Inferior parietal cortex (tissue), 1 donor: ENCODE results near the gene ABCC10.
"Not testable (repeated sequence)": the region's sequence is repeated elsewhere in the genome, so short reads cannot be mapped to it uniquely, and the experiment has no call there.

Experiments
- DNase-seq: peaks from one replicate; pipeline ENCODE4 v3.0.0-alpha.2; 2016; ENCODE audit errors: extremely low spot score

ABCC10 gene, protein sequence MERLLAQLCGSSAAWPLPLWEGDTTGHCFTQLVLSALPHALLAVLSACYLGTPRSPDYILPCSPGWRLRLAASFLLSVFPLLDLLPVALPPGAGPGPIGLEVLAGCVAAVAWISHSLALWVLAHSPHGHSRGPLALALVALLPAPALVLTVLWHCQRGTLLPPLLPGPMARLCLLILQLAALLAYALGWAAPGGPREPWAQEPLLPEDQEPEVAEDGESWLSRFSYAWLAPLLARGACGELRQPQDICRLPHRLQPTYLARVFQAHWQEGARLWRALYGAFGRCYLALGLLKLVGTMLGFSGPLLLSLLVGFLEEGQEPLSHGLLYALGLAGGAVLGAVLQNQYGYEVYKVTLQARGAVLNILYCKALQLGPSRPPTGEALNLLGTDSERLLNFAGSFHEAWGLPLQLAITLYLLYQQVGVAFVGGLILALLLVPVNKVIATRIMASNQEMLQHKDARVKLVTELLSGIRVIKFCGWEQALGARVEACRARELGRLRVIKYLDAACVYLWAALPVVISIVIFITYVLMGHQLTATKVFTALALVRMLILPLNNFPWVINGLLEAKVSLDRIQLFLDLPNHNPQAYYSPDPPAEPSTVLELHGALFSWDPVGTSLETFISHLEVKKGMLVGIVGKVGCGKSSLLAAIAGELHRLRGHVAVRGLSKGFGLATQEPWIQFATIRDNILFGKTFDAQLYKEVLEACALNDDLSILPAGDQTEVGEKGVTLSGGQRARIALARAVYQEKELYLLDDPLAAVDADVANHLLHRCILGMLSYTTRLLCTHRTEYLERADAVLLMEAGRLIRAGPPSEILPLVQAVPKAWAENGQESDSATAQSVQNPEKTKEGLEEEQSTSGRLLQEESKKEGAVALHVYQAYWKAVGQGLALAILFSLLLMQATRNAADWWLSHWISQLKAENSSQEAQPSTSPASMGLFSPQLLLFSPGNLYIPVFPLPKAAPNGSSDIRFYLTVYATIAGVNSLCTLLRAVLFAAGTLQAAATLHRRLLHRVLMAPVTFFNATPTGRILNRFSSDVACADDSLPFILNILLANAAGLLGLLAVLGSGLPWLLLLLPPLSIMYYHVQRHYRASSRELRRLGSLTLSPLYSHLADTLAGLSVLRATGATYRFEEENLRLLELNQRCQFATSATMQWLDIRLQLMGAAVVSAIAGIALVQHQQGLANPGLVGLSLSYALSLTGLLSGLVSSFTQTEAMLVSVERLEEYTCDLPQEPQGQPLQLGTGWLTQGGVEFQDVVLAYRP (N-terminal part only)

DNA sequence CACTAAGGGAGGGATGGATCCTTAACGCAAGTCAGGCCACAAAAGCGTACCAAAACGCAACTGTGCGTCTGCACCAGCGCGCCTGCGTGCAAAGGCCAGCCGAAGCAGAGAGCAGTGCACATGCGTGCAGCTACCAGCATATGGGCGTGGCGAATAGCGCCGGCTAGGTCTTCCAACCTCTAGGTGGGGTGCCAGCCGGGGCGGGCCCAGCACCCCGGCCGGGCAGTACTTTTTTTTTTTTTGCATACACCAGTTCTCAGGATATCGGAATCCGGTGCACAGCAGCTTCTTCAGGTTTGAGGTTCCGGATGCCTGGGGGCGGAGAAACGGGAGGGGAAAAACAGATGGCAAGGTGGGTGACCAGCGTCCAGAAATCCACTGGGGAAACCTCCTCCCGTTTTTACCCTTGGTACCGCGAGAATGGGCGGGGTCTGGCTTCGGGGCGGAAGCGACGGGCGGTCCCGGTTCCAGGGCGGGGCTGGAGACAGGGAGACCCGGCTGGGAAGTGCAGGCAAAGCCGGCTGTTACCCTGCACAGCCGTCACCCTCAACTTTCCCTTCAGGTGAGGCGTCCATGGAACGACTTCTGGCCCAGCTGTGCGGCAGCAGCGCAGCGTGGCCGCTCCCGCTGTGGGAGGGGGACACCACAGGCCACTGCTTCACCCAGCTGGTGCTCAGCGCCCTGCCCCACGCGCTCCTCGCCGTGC is at the start of gene ABCC10:
Gene ABCC10, plus strand, starts transcription at position 136 of the 706 bp plus-strand sequence. Its CDS starts 438 bp downstream, at position 574.
- peak; percentile 96 for DNase-seq

DNA sequence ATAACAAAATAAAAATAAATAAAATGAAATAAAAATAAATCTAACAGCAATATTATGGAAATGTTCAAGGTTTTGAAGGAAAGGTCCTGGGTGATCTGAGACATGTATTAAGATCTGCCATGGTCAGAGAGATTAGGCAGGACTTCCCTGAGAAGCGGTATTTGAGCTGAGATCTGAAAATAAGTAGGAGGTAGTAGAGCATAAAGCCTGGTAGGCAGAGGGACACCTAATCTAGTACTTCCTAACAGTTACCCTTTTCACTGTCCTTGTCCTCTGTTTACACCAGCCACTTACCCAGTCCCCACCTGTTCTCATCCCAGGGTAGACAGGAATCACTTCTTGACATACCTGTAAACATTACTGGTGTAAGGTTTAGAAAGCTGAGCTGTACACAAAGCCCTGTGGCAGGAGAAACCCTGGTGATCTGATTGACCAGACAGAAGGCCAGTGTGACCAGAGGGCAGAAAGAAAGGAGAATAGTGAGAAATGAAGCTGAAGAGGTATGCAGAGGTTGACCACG is 49.6 kb upstream of the ABCC10 start:
- DNase-seq = no peak

DNA sequence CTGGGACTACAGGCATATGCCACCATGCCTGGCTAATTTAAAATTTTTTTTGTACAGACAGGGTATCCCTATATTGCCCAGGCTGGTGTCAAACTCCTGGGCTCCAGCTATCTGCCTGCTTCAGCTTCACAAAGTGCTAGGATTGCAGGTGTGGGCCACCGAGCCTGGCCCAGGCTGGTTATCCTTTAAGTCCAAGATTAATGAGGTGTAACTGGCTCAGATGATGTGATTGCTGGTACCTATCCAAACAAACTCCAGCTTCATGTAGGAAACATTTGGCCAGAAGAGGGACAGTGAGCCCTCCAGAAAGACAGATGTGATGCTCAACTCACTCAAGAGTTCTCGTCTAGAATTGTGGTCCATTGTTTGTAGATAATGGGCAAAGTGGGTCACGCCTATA is 48.7 kb upstream of the ABCC10 start:
- no peak for DNase-seq

DNA sequence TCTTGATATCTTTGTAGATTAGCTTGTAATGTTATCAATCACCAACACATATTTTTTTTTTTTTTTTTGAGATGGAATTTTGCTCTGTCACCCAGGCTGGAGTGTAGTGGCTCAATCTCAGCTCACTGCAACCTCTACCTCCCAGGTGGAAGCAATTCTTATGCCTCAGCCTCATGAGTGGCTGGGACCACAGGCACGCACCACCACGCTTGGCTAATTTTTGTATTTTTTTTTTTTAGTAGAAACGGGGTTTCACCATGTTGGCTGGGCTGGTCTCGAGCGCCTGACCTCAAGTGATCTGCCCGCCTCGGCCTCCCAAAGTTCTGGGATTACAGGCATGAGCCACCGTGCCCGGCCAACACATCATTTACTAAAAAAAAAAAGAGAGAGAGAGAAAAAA is 46.5 kb upstream of the ABCC10 start:
- not testable (repeated sequence) for DNase-seq

DNA sequence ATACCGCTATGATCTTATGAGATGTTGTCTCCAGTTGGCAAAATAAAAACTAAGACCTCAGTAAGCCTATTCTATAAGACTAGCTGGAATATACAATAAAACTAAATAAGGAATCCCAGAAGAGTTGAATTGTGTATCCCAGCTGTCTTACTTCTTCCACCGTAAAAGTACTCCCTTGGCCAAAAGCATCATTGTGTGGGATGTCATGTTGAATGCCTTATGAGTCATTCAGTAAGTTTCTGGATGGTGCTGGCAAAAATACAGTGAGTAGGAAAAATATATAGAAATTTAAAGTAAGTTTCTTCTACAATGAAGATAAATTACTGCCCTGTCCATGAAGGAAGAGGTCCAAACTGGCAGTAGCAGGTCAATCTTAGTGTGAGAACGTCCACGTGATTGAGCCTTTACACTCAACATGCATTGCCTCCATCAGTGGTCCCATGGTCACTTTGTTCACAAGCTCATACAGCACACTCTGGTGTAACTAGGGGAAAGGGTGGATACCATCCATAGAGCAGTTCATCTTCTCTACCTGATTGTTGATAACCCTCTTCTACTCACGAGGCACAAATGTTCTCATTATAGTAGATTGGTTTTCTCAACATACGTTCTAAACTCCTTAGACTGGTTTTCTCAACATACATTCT is 44.2 kb upstream of the ABCC10 start:
- DNase-seq = peak; percentile 47

DNA sequence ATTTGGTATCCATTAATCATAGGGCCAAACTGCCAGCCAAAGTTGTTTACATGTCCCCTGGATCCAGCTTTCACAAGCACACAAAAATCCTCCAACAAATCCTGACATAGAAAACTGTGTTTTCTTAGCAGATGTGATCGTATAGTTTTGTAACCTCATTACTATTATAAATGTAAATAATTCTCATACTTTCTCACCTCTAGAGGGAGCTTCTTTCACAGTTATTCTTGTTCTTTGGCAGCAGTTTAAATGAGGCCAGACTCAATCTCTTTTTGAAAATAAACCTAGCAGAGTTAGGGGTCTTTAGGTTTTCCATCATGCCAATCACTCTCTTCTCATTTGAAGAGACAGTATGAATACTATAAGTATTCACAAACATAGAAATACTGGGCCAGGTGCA is 40.8 kb upstream of the ABCC10 start:
- peak; percentile 78 for DNase-seq

DNA sequence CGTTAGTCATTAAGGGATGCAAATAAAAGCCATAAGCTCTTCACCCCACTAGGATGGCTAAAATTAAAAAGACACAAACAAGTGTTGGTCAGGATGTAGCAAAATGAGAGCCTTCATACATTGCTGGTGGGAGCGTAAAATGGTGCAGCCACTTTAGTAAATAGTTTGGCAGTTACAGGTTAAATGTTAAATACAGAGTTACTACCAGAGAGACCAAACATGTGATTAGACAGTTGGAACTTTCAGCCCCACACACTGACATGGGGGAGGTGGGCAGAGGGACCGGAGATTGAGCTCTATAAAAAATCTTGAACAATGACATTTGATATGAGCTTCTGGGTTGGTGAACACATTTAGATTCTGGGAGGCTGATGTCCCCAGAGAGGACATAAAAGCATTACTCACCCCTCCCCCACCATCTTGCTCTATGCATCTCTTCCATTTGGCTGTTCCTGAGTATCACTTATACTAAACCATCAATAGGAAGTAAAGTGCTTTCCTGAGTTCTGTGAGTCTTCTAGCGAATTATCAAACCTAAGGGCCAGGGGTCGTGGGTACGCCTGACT is 37.5 kb upstream of the ABCC10 start:
- DNase-seq = no peak

DNA sequence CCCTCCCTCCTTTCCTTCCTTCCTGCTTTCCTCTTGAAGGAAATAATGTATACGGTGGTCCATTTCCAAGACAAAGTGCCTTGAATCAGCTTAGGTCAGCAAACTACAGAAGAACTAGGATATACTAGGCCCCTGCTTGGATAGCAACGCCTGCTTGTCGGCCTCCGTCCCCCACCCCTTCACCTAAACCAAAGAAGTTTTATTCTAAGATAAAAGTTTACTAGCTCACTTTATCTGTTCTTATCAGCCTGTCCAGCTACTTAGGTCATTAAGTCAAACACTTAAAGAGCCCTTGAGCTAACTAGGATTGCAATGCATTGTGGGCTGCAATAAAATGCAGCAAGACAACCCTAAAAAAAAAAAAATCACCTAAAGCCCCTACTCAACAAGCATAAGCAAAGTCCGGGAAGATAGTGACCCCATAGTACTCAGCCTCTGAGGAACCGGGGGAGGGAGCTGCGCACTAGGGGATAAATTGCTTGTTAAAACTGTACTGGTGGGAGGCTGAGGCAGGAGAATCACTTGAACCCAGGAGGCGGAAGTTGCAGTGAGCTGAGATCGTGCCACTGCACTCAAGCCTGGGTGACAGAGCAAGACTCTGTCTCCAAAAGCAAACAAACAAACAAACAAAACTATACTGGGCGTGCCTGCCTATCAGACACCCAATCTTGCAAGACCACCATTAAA is 36.4 kb upstream of the ABCC10 start:
- DNase-seq = not testable (repeated sequence)

DNA sequence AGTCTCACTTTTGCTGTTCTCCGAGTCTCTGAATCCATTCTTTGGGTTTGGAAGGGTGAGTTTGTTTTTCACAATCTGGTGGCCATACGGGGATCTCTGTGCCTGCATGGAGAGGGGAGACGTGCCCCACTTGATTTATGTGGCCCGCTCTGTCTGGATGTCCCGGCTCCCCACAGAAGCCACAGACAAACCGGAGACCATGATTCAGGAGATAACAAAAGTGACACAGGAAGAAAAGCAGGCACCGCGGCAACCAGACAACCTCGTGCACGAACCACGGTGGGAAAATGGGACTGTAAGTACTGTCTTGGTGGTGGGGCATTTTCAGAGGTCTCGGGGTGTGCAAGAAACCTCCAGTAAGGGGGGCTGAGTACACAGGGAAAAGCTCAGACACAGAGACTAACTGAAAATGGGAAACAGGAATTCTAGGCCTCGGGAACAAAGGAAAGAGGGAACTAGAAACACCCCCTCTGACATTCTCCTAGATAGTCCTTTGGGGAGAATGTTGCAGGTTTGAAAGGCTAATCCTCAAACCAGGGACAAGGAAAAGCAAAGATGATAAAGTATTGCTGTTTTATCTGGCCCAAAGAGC is 35.8 kb upstream of the ABCC10 start:
- DNase-seq = no peak

DNA sequence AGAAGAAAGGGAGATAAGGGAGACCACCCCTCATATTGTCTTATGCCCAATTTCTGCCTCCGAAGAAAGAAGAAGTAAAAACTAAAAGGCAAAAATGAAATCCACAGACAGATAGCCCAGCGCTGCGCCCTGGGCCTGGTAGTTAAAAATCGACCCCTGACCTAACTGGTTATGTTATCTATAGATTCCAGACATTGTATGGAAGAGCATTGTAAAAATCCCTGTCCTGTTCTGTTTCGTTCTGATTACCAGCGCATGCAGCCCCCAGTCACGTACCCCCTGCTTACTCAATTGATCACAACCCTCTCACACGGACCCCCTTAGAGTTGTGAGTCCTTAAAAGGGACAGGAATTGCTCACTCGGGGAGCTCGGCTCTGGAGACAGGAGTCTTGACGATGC is 34.2 kb upstream of the ABCC10 start:
- not testable (repeated sequence) for DNase-seq

DNA sequence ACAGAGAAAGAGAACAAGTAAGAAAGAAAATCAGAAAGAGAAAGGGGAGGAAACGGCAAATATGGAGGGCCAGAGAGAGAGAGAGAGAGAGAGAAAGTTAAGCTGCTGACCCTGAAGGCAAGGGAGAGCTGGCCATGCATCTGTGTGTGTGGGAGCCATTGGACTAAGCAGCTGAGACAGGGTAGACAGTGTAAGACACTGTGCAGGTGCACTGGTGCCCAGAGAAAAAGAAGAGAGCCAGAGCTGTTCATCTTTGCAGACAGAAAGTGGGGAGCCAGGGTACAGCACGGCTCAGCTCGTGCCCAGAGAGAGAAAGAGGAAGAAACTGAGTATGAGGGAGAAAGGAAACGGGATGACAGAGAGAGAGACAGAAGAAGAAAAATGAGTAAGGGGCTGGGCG is 33.7 kb upstream of the ABCC10 start:
- DNase-seq = no peak

DNA sequence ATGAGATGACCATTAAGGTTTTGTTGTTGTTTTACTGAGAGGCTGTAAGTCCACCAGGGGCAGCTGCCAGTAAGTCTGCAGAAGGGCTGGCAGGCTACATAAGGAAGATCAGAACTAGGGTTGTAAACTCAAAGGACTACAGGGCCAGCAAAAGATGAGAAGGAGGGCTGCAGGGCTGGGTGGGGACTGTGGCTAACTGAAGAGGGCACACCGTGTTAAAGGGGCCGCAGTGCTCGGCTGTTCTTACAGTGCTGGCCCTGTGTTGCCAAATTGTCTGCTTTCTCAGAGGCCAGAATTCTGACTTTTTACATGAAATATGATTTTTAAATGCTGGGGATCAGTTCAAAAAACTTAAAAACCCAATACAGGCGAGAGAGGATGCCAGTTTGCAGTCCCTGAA is 32.4 kb upstream of the ABCC10 start:
- no peak for DNase-seq

DNA sequence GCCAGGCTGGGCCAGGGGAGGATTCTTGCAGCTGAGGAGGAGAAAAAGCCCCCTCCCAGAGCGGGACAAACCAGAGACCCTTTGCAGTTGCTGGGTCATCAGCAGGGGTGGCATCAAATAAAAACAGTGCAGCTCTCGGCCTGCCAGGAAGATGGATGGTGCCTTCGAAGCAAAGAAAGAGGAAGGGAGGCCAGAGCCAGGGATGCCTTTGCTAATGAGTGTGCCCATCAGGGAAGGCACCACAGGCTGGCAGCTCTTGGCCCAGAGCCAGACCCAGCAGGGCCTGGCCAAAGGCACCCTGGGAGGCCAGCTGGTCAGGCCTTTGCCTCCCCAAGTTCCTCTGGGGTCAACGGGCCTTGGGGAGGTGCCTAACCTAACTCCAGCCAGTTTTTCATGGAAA is 31.6 kb upstream of the ABCC10 start:
- DNase-seq = no peak

DNA sequence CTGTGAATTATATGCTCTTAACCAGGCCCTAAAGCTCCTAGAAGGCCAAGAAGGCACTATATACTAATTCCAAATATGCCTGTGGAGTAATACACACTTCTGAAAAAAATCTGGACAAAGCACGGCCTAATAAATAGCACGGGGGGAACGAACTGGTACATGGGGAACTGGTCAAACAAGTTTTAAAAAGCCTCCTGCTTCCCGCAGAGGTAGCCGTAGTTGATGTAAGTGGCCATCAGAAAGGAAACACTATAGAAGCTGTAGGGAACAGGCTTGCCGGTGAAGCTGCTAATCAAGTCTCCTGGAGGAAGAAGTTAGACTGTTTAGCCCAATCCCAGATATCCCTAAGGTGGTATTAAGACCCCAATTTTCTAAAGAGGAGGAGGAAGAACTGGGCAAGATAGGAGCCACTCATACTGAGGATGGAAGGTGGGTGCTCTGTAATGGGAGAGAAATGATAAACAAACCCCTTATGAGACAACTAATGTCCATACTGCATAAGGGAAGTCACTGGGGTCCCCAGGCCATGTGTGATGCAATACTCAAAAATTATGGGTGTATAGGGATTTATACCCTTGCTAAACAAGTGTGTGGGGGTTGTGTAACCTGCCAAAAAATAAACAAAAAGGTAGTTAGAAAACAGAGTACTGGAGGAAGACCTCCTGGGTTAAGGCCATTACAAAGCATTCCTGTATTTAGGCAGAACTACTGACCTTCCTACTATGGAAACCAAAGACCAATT is 30.8 kb upstream of the ABCC10 start:
- no peak for DNase-seq

DNA sequence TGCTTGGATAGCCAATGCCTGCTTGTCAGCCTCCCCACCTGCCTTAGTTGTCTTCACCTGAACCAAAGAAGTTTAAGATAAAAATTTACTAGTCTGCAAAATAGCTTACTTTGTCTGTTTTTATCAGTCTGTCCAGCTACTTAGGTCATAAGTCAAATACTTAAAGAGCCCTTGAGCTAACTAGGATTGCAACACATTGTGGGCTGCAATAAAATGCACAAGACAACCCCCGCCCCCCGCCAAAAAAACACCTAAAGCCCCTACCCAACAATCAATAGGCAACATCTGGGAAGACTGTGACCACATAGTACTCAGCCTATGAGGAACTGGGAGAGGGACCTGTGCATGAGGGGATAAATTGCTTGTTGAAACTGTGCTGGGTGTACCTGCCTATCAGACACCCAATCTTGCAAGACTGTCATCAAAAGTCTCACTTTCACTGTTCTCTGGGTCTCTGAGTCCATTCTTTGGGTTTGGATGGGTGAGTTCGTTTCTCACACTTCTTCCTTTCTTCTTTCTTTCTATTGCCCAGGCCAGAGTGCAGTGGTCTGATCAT is 27.3 kb upstream of the ABCC10 start:
- DNase-seq = no peak

DNA sequence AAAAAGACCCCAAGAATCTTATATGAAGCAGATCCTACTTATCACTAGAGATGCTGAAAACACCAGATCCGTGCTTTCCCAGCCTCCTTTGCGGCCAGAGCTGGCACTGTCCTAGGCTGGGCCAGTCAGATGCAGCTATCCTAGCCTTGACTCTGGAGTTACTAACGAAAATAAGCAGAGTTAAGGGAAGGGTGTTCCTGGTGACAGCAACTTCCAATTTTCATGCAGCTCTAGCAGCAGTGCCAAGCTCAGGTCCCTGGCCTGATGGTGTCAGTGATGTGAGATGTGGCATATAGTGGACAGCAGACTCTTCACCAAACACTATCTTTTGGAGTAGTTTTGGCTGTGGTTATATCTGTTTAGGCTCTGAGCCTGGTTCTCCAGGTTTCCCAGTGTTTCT is 25.6 kb upstream of the ABCC10 start:
- peak; percentile 9 for DNase-seq

DNA sequence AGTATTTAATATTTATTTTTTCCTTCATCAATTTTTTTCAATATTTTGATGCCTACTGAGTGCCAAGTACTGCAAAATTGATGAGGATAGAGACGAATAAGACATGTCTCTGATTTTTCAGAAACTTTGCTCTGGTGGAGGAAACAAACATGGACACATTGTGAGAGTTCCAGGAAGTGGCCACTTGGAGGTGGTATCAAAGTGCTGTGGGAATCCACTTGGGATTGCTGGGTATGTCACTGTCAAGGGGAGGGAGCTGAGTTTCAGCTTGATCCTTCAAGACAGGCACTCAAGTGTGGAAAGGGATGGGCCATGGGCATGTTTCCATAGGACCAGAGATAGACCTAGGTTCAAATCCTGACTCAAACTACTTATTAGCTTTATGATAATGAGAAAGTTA is 24.5 kb upstream of the ABCC10 start:
- DNase-seq = no peak

DNA sequence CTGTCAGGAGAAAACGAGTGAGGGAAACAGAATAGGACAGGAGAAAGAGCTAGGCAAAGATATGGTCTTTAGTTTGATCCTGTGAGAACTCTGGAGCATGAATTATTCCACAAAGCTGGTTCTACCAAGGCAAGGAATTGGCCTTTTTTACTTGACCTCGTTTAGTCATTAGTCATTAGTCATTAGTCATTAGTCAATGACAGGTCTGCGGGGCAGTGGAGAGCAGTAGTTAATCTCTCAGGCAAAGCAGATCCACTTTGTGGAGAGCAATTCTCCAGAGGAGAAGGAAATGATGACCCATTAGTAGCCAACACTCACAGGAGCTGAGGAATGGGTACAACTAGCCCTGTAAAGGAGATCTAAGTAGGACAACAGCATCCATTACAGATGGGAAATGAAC is 22.0 kb upstream of the ABCC10 start:
- no peak for DNase-seq
